HG03354 (cell line): ENCODE results near the gene DEAF1.

Experiments
- ATAC-seq: cut with Tn5 transposase; IDR thresholded peaks from one replicate; pipeline ENCODE4 v1.9.1; 2021; ENCODE audit warnings: mild to moderate bottlenecking; ENCODE audit not compliant: unreplicated experiment, poor library complexity, severe bottlenecking

Gene DEAF1

DNA sequence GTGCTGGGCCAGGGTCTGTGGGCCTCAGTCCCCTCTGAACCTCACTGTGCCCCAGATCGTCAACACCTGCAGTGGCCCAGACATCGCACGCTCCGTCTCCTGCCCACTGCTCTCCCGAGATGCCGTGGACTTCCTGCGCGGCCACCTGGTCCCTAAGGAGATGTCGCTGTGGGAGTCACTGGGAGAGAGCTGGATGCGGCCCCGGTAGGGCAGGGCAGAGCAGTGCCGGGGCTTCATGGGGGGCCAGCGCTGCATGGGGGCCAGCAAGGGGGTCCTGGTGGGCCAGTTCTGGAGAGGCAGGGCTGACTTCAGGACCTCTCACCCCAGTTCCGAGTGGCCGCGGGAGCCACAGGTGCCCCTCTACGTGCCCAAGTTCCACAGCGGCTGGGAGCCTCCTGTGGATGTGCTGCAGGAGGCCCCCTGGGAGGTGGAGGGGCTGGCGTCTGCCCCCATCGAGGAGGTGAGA is 27.4 kb upstream of the DEAF1 start:
- no peak for ATAC-seq

DNA sequence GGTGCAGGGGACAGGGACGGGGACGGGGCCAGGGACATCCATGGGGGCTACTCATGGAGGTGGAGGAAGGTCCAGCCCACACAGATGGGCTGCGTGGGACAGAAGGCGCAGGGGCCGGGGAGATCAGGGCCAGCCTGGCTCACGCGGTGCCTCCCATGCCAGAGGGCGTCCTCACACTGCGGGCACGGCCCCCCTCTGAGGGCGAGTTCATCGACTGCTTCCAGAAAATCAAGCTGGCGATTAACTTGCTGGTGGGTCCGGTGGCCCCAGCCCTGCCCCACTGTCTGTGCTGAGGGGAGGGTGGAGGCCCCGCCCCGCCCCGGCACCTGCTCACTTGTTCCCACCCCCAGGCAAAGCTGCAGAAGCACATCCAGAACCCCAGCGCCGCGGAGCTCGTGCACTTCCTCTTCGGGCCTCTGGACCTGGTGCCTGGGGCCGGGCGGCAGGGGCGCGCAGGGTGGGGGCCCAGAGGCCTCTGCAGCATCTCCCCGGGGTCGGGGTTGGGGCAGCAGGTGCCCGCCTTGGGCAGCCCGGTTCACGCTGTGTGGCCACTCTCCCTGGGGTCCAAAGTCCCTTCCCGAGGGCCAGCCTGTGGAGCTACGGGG is 26.8 kb upstream of the DEAF1 start:
- no peak for ATAC-seq

DNA sequence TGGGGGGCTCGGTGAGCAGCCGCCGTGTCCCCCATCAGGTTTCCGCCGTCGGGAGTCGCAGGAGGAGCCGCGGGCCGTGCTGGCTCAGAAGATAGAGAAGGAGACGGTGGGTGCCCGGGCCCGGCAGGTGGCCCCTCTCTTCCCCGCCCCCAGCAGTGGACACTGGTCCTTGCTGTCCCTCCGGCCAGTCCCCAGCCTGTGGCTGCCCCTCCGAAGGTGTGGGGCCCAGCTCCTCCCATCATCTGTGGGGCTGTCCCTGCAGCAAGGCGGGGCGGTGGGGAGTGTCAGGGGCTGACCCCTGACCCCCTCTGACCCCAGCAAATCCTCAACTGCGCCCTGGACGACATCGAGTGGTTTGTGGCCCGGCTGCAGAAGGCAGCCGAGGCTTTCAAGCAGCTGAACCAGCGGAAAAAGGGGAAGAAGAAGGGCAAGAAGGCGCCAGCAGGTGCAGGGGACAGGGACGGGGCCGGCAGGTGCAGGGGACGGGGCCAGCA is 26.3 kb upstream of the DEAF1 start:
- ATAC-seq: no peak

DNA sequence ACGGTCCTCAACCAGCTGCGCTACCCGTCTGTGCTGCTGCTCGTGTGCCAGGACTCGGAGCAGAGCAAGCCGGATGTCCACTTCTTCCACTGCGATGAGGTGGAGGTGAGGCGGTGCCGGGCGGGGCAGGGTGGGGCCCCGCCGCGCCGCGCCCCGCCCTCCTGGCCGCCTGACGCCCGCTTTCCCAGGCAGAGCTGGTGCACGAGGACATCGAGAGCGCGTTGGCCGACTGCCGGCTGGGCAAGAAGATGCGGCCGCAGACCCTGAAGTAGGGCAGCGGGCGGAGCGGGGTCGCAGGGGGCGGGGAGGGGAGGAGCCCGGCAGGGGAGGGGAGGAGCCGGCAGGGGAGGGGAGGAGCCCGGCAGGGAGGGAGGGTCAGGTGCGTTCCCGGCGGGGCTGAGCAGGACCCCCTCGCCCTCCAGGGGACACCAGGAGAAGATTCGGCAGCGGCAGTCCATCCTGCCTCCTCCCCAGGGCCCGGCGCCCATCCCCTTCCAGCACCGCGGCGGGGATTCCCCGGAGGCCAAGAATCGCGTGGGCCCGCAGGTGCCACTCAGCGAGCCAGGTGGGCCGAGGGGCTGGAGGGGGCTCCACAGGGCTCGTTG is 25.7 kb upstream of the DEAF1 start:
- no peak for ATAC-seq

GRCh38 chr11:720017-720641 is 25.1 kb upstream of the DEAF1 start:
- no peak for ATAC-seq

DNA sequence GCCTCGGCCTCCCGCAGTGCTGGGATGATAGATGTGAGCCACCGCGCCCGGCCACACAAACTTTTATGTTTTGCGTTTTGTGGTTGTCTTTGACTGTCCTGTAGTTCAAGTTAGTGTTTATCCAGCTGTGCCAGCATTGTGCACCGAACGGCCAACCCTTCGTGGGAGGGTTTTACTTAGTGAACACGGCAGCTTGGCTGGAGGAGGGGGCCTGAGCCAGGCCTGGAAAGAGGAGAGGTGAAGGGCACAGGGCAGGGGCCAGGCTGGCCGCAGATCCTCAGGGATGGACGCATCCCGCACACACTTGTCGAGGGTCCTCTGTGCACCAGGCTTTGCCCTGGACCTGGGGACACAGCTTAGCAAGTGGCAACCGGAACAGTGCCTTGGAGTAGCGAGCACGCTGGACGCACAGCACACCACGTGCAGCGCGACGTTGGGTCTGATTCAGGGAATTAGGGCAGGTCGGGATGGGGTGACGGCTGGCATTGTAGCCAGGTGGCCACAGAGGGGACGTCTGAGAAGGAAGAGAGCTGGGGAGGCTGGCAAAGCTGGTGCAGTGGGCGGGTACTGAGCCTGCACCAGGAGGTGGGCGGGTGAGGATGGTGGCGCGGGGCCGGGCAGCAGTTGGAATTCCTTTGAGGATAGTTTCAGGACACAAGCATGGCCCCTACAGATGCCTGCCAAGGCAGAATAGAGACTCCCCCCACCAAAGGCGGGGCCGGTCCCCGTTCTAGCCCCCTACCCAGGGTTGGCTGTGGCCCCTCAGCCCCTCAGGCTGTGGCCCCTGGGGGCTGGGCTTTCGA is 24.4 kb upstream of the DEAF1 start:
- ATAC-seq: no peak

DNA sequence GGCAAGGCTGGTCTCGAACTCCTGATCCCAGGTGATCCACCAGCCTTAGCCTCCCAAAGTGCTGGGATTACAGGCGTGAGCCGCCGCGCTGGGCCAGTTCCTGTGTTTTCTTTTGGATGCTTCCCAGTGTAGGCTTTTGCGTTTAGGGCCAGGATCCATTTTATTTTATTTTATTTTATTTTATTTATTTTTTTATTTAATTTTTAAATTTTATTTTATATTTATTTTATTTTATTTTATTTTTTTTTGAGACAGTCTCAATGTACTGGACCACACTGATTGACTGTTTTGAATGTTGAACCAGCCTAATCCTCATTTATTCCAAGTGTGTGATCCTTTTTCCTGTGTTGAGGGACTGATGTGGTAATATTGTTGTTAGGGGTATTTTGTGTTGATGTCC is 19.4 kb upstream of the DEAF1 start:
- no peak for ATAC-seq

- ATAC-seq: no peak
Measured at GRCh38 chr11:709109-709997, 14.3 kb upstream of the DEAF1 start.

- ATAC-seq: no peak
Measured at GRCh38 chr11:708511-708910, 13.5 kb upstream of the DEAF1 start.

DNA sequence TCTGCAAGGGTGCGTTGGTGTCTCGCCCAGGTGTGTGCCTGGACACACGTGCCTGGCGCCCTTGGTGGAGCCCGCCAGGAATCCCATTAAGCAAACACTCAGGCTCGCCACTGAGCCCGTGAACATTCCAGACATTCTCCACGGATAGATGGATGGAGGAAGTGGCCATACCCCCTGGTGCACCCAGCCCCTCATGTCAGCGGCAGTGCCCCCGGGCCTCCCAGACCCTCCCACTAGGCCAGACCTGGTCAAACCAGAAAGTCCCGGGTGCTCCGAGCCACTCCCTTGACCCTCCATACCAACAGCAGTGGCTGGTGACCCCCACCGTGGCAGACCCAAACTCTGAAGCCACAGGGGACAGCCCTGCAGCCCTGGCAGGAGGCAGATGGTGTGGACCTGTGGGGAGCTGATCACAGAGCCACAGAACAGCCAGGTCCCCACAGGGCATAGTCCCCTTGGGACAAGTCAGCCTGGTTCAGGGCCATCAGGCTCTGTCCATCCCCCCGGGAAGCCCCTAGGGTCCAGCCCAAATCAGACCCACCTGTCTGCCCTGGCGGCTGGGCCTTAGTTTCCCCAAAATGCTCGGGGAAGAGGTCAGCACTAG is 12.9 kb upstream of the DEAF1 start:
- no peak for ATAC-seq

DNA sequence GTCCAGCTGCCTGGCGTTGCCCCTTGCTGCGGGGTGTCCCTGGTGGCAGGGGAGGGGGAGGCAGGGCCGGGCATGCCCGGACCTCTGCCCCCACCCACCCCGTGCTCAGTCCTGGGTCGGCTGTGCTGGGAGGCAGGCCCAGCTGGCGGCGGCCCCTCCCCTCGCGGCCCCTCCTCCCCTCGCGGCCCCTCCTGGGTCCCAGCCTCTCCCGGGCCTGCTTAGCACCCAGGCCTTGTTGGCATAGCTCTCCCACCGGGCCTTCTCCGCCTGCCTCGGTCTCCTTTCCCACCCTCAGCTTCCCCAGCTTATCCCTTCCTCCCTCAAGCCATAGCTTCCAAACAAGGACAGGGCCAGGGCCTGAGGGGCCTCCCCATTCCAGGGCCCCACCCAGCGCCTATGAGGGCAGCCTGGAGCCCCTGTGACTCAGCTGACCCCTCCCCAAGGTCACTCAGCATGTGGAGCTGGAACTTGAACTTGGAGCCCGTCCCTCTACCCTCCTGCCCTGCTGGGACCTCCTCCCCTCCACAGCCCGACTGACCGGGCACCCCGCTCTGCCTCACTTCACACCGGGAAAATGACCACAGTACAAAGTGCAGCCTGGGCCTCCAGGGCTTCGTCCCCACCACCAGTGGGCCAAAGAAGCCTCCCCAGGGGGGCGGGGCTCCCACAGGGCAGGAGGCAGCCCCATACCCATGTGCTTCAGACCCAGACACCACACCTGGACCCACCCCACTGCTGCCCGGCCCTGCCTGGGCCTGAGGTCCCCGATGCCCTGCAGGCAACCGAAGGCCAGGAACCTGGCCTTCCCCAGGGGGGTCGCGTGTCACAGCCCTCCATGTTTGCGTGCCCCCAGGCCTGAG is 12.2 kb upstream of the DEAF1 start:
- ATAC-seq: no peak

- no peak for ATAC-seq
Measured at GRCh38 chr11:706439-706956, 11.5 kb upstream of the DEAF1 start.

DNA sequence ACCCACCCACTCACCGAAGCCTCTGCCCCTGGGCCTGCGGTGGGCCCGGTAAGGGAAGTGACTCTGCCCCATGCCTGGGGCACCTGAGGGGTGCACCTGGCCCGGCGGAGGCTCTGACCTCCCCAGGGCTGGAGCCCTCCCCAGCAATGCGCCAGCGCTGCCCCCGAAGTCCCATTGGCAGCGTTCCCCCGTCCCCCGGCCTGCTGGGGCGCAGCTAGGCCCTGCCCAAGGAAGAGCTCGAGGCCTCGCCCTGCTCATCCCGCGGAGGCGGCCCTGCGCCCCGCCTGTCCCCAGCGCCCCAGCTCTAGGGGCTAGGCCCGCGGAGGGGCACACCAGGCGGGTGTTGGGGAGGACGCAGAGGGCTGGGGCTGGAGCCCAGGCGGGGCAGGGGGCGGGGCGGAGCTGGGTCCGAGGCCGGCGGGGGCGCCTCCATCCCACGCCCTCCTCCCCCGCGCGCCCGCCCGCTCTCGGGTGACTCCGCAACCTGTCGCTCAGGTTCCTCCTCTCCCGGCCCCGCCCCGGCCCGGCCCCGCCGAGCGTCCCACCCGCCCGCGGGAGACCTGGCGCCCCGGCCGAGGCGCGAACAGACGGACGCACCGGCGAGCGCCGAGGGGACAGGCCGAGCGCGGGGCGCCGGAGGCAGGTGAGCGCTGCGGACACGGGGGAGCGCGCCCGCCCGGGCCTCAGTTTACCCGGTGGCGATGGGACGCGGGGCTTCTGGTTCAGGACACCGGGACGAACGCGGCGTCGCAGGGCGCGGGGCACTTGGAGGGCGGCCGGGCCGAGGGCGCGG is 10.8 kb upstream of the DEAF1 start, which contains the start of gene EPS8L2:
Gene EPS8L2, plus strand, starts transcription at position 586 of the 793 bp plus-strand sequence. CDS start 3,177 bp downstream, outside the sequence.
- ATAC-seq: no peak

DNA sequence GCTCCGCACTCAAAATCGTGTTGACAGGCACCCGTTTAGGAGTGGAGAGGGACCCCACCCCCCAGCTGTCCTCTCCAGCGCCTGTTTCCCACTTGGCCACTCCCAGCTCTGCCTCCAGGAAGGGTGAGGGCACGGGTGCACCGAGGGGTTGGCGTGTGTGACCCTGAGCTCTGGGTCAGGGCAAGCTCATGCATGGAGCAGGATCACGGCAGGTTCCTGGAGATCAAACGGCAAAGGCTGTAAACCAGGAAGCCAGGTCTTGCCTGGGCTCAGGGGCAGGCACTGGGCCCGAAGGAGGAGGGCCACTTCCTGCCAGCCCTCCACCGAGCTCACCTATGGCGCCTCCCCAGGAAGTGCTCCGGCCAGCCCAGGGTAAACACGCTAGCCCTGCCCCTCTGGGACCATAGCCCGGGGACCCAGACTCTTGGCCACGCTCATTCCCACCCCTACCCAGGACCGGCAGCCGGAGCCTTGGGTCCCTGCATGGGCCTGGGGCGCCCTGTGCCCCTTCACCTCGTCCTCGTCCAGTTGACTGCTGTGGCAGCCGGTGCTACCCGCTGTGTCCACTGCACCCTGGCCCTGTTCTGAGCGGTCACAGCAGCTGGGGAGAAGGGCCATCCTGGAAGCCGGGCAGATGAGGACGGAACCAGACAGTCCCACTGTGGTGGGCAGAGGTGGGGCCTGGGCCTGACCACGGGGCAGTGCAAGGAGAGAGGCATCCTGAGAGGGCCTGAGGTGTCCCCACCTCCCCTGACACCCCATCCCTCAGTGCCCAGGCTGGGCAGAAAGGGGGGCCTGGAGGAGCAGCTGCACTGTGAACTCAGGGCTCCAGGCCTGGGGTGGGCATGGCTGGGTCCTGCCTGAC is 10.0 kb upstream of the DEAF1 start:
- ATAC-seq: no peak

- ATAC-seq: no peak
Measured at GRCh38 chr11:704228-704674, 9.2 kb upstream of the DEAF1 start.

DNA sequence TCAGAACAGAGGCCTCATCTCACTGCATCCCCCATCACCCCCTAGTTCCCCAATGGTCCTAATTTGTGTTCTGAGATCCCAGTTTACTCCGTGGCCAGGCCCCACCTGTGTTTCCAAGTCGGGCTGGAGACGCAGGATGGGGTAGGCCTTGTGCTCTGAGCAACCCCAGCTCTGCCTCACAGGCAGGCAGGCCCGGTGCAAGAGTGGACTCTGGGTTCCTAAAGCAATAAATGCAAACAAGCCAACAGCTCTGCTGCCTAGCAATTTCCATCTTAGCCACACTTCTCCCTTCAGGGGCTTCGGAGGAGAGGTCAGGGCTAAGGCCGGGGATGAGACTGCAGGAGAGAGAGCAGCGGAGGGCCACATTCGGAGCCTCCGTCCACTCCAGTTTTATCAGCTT is 8.5 kb upstream of the DEAF1 start:
- ATAC-seq: no peak
